Measurements from ENCODE around the gene TJP3.

DNA sequence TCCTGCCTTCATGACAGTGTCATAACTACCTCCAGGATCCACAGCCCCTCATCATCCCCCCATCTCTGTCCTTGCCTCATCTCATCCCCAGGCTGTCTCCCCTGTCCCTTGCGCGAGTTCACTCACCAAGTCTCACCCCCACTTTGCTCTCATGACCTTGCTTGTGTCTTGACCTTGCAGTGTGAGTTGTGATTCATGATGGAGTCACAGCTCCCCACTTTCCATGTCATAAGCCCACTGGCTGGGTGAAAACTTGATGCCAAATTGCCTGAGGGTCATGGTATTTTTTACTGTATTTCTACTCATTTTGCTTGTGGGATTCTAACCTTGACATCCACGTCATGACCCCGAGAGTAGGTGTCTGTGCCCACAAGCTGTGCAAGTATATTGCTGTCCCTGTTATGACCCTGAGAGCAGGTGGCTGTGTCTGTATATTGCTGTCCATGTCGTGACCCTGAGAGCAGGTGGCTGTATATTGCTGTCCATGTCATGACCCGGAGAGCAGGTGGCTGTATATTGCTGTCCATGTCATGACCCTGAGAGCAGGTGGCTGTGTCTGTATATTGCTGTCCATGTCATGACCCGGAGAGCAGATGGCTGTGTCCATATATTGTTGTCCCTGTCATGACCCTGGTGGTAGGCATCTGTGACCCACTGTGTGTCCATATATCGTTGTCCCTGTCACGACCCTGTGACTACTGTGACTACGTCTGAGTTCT lies 29.5 kb downstream of the TJP3 start:
- TF ChIP-seq, protein P1, sequence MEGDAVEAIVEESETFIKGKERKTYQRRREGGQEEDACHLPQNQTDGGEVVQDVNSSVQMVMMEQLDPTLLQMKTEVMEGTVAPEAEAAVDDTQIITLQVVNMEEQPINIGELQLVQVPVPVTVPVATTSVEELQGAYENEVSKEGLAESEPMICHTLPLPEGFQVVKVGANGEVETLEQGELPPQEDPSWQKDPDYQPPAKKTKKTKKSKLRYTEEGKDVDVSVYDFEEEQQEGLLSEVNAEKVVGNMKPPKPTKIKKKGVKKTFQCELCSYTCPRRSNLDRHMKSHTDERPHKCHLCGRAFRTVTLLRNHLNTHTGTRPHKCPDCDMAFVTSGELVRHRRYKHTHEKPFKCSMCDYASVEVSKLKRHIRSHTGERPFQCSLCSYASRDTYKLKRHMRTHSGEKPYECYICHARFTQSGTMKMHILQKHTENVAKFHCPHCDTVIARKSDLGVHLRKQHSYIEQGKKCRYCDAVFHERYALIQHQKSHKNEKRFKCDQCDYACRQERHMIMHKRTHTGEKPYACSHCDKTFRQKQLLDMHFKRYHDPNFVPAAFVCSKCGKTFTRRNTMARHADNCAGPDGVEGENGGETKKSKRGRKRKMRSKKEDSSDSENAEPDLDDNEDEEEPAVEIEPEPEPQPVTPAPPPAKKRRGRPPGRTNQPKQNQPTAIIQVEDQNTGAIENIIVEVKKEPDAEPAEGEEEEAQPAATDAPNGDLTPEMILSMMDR (IDR thresholded peaks at IDR 0.05): no peak
- TF ChIP-seq POLR2AphosphoS5 (IDR thresholded peaks at IDR 0.05): no peak
- TF ChIP-seq POLR2A (IDR thresholded peaks at IDR 0.05): no peak
